Lower leg skin (tissue), 4 donors: ENCODE data around the gene TBCD. TPM values are rescaled to one million over a fixed set of nuclear protein-coding genes. Genes with fewer than 3 reads are reported as not detected.

Experiments used
- DNase-seq, 2 donors: peaks; one replicate each; pipeline ENCODE4 v3.0.0-alpha.2; 2019; ENCODE audit warnings: low spot score in 2 of 2
- H3K4me3 ChIP-seq: fragments of 200-600 bp; sonication (generic); 2 replicates; pipeline ENCODE4 v1.5.1; 2017; ENCODE audit warnings: mild to moderate bottlenecking, low read depth; ENCODE audit not compliant: poor library complexity, severe bottlenecking
- POLR2A ChIP-seq, 2 donors: fragments of 450-650 bp; IDR thresholded peaks; one replicate each; pipeline ENCODE4 v1.6.1; 2016 to 2017; ENCODE audit warnings: antibody characterized with exemption in 2 of 2, mild to moderate bottlenecking in 1 of 2, moderate library complexity in 1 of 2
- WGBS, 2 donors: methylation state at CpG; one replicate each; pipeline ENCODE4 v1.1.5; 2018; 5-methylcytosine and 5-hydroxymethylcytosine counted together
- intact Hi-C: fragments of 100-400 bp; cut with DNase I; formaldehyde crosslinking; loops from one replicate; pipeline ENCODE4 v1.15.0; 2023; ENCODE audit warnings: low total_unique reads
- total RNA-seq, 4 donors: library from RNA; depleted of rRNA; stranded (reverse); fragments of >200 nt; gene quantifications; one replicate each; pipeline ENCODE4 v1.1.0, GENCODE V29; 2016
- TF ChIP-seq, protein P1 (sequence below), 3 donors: fragments of 450-650 bp; IDR thresholded peaks; one replicate each; pipeline ENCODE4 v1.5.1; 2016; ENCODE audit warnings: antibody characterized with exemption in 3 of 3, mild to moderate bottlenecking in 3 of 3, moderate library complexity in 2 of 3

TBCD gene
- total RNA-seq, 4 donors from 2014 or later: 38.7 to 73.4 (median 51.5) TPM

DNA sequence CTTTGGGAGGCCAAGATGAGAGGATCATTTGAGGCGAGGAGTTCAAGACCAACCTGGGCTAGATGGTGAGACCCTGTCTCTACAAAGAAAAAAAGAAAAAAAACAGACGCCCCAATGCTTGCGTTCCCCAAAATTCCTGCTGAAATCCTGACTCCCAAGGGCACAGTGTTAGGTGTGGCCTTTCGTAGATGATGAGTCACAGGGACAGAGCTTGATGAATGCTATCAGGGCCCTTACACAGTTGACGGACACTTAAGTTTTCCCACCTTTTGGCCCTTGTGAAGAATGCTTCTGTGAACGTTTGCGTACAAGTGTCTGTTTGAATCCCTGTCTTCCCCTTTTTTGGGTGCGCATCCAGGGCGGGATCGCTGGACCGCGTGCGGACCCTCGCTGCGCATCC, 104.5 kb downstream of the TBCD start:
- WGBS, 2 donors: 85 to 89% methylated on average over 15 of the region's 15 CpGs
- H3K4me3 ChIP-seq: no peak overlapping the region
- DNase-seq: no peak
- TF ChIP-seq, protein P1, sequence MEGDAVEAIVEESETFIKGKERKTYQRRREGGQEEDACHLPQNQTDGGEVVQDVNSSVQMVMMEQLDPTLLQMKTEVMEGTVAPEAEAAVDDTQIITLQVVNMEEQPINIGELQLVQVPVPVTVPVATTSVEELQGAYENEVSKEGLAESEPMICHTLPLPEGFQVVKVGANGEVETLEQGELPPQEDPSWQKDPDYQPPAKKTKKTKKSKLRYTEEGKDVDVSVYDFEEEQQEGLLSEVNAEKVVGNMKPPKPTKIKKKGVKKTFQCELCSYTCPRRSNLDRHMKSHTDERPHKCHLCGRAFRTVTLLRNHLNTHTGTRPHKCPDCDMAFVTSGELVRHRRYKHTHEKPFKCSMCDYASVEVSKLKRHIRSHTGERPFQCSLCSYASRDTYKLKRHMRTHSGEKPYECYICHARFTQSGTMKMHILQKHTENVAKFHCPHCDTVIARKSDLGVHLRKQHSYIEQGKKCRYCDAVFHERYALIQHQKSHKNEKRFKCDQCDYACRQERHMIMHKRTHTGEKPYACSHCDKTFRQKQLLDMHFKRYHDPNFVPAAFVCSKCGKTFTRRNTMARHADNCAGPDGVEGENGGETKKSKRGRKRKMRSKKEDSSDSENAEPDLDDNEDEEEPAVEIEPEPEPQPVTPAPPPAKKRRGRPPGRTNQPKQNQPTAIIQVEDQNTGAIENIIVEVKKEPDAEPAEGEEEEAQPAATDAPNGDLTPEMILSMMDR (IDR thresholded peaks at IDR 0.05): no peak
- no peak for TF ChIP-seq POLR2A (IDR thresholded peaks at IDR 0.05)
- intact Hi-C loops: no loop called here

DNA sequence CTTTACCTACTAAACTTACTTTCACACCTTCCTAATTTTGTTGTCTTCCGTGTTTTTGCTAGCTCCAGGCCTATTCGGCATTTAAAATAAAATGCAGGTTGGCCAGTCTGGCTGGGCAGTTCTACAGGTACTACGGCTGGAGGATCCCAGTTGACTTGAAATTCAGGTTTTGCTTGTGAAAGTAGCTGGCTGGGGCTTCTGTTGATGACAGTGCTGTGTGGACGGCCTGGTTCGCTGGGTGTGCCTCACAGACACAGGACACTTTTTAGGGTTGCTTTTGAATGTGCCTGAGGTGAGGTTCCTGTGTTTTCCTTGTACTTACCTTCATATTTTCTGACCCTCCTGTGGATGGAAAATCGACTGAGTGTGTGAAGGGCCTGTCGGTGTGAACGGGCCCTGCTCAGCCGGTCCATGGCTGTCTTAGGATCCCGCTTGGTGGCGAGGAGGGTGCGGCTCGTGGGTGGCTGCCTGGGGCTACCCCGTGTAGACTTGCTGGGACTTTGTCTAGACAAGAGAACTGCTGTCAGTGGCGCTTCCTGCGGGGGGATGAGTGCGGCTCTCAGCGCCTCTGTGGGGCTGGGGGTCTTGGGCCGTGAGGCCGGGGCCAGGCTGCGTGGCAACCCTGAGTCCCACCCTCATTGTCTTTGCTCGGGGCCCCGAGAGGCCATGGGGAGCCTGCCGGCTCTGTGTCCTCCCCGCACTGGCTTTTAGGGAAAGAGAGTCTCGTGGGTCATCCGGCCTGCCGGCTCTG, 106.7 kb downstream of the TBCD start:
- no peak overlapping the region for H3K4me3 ChIP-seq
- TF ChIP-seq, protein P1 (IDR thresholded peaks at IDR 0.05): no peak
- intact Hi-C loops: no loop called here
- WGBS, 2 donors: 56 to 62% methylated on average over 28 of the region's 28 CpGs
- no peak for DNase-seq

DNA sequence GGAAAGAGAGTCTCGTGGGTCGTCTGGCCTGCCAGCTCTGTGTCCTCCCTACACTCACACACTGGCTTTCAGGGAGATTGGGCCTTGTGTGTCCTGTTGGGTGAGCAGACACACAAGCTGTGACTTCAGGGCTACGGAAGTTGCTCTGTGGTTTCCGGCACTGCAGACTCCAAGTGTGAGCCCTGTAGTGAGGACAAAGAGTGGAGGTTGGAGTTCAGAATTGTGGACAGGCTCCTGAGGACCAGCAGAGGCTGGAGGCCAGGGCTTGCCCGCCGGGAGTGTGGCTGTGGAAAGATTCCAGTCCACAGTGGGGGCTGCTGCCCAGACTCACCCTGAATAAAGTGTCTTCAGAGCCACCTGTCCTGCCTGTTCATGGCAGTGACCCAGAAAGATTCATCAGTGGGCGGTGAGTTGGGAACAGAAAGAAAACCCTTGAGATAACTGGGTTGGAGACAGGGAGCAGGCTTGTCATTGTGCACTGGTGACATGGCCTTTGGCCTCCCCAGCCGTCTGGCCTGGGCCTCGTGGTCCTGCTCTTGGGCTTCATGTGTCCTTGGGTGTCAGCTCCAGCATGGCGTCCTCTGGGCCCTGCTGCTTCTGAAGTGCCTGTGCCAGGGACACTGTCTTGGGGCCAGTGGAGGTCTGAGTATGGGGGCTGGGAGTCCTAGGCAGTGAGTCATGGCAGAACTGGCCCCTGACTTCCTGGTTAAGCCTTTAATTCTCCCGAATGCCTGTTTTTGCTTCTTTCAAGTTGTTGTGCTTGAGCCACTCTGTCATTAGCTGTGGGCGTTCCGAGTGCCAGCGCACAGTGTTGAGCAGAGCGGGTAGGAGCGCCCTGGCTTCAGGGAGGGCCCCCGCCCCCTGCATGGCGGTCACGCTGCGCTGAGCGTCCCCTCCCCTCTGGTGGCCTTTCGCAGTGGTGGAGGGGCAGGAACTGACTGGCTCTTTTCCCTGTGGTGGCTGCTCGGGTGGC, 107.9 kb downstream of the TBCD start:
- intact Hi-C loops: no loop called here
- DNase-seq: no peak
- no peak for TF ChIP-seq POLR2A (IDR thresholded peaks at IDR 0.05)
- TF ChIP-seq, protein P1 (IDR thresholded peaks at IDR 0.05): no peak
- WGBS, 2 donors: 71% methylated on average over 23 of the region's 23 CpGs
- no peak overlapping the region for H3K4me3 ChIP-seq

DNA sequence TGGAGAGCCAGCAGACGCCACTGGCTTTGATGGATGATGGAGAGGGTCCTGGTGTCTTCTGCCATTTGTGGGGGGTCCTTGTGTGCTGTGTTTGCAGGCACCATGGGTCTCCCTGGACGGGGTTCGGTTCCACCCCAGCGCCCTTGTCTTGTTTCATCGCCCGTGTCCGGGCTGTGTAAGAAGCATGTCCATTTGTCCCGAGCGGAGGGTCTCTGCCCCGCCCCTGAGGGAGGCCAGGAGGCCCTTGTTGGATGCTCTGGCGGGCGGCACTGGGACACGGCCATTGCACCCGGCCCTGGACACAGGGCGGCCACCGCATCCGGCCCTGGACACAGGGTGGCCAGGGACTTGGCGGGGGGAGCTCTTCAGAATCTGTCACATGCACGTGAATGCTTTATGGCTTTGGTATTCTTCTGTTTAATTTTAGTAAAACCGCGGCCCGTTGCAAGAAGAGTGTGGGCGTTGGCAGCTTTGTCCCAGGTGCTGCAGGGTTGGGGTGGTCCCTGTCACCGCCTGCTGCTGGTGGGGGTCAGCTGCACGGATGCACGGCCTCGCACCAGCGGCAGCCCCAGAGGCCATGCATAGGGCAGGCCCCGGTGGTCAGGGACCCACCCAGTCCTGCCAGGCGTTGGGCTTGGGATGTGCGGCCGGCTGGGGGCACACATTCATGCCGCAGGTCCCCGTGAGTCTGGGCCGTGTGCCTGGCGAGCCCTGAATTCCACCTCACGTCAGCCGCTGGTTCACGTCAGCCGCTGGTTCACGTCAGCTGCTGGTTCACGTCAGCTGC, 108.9 kb downstream of the TBCD start:
- 91 to 92% methylated on average over 40 to 42 of the region's 42 CpGs for WGBS, 2 donors
- no peak for TF ChIP-seq POLR2A (IDR thresholded peaks at IDR 0.05)
- TF ChIP-seq, protein P1 (IDR thresholded peaks at IDR 0.05): no peak
- DNase-seq: no peak
- no peak overlapping the region for H3K4me3 ChIP-seq
- intact Hi-C loops: no loop called here

DNA sequence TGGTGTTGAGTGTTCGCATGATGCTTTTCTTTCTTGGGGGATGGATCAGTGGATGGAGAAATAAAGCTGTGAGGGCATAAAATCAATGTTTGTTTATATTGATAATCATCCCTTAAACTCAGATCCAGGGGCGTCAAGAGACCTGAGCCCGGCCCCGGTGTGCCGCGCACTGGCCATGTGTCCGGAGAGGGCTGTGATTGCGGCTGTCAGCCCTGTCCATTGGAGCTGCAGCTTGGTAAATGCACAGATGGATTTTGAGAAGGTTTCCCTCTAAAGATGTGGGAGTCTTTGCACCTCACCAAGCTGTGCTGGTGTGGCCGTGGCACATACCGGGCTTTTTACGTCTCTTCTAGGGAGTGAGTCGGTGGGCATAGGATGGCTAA, 109.5 kb downstream of the TBCD start:
- H3K4me3 ChIP-seq: no peak overlapping the region
- intact Hi-C loops: no loop called here
- WGBS, 2 donors: 96 to 97% methylated on average over 12 of the region's 12 CpGs
- no peak for TF ChIP-seq POLR2A (IDR thresholded peaks at IDR 0.05)
- TF ChIP-seq, protein P1 (IDR thresholded peaks at IDR 0.05): no peak
- no peak for DNase-seq
